LNCaP clone FGC (cell line): ENCODE data around the gene USP36.

Experiments
- DNase-seq: peaks from one replicate; pipeline ENCODE4 v3.0.0-alpha.2; 2011; ENCODE audit warnings: low read depth
- H3K4me3 ChIP-seq: 2 replicates; pipeline ENCODE4 v1.5.1; 2011; ENCODE audit warnings: mild to moderate bottlenecking, low read depth, low read length, control low read depth
- TF ChIP-seq, protein P1 (sequence below): IDR thresholded peaks from 2 replicates; pipeline ENCODE4 v1.5.1; 2012; ENCODE audit warnings: mild to moderate bottlenecking; ENCODE audit not compliant: control insufficient read depth, insufficient read depth; ENCODE audit errors: extremely low read depth

Gene USP36

DNA sequence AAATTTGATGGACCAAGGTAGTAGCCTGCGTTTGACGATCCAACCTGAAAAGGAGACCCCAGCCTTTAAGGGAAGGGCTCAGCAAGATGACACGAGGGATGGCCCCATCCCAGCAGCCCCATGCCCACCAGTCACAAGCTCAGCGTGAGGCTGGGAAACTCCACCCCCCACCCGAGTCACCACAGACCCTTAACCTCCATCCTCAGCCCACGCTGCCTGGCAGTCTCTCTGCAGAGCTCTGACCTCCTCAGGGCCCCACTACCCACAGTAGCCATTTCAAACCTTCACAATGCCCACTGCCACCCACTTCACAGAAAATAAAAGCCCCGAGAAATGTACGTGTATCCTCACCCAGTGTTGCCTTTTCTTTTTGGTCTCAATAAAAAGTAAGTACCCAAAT lies 18.7 kb downstream of the USP36 start:
- no peak for DNase-seq
- H3K4me3 ChIP-seq: no peak overlapping the region
- TF ChIP-seq, protein P1, sequence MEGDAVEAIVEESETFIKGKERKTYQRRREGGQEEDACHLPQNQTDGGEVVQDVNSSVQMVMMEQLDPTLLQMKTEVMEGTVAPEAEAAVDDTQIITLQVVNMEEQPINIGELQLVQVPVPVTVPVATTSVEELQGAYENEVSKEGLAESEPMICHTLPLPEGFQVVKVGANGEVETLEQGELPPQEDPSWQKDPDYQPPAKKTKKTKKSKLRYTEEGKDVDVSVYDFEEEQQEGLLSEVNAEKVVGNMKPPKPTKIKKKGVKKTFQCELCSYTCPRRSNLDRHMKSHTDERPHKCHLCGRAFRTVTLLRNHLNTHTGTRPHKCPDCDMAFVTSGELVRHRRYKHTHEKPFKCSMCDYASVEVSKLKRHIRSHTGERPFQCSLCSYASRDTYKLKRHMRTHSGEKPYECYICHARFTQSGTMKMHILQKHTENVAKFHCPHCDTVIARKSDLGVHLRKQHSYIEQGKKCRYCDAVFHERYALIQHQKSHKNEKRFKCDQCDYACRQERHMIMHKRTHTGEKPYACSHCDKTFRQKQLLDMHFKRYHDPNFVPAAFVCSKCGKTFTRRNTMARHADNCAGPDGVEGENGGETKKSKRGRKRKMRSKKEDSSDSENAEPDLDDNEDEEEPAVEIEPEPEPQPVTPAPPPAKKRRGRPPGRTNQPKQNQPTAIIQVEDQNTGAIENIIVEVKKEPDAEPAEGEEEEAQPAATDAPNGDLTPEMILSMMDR: no peak

DNA sequence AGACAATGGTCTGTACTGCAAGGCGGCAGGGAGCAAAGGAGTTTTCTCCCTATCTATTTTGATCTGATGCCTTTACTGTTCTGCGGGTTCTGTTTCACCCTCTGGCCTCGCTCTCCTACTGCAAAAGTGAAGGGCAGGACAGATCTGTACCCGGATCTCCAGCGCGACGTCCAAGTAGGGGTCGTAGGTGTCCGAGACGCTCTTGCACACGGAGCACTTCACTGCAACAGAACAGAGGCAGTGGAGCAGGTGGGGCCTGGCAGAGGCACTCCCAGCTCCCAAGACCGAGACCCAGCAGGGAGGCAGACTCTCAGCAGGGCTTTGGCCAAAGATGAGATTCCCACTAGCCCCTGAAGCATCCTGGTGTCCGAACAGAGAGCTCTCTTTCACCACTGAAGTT lies 19.8 kb downstream of the USP36 start:
- no peak overlapping the region for H3K4me3 ChIP-seq
- TF ChIP-seq, protein P1: no peak
- DNase-seq: no peak

DNA sequence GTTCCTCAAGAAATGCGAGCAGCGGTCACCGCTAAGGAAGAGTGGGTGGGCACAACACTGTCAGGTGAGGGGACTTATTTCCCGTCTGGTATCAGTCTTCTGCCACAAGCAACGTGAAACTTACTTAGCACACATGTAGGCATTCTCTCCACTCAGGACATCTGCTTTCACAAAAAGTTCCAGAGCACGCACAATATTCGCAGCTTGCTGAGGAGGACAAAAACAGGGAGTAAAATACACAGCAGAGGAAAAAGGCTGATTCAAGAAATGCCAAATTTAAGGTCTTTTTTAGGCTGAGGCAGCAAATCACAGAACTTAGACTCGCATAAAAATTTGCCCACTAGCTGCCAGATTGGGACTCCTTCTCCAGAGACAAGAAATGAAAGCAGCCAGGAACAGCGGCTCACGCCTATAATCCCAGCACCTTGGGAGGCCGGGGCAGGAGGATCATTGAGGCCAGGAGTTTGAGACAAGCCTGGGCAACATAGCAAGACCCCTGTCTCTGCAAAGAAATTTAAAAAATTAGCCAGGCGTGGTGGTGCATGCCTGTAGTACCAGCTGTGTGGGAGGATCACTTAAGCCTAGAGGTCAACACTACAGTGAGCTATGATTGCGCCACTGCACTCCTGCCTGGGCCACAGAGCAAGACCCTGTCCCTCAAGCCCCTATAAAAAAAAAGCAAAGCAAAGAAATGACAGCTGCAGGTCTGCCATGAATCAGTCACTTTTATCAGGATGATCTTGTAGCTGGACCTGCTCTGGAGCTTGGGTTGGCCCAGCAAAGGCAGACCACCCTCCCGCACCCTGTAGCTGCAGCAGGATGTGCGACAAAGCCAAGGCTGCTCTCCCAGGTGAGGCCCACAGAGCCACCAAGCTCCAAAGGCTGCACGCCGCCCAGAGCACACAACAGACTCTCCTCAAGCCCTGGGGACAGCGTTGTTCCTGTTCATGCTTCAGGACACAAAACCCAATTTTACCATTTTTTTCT lies 20.5 kb downstream of the USP36 start:
- no peak overlapping the region for H3K4me3 ChIP-seq
- DNase-seq: no peak
- TF ChIP-seq, protein P1: no peak

DNA sequence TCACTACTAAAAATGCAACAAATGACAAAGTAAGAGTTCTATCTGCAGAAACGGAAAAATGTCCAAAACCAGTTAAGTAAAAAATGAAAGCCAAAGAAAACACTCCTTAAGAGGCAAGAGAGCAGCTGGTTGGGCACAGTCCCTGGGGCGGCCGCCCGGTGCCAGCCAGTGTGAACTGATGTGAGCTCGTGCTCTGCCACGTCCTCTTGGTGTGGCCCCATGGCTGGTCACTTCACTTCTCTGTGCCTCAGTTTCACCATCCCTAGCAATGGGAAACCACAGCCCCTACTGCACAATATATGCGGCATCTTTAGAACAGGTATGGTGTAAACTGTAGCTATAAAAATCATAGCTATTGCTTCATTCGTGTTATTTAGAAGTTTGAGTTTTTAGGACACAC lies 21.2 kb downstream of the USP36 start:
- DNase-seq: no peak
- H3K4me3 ChIP-seq: no peak overlapping the region
- TF ChIP-seq, protein P1: no peak

DNA sequence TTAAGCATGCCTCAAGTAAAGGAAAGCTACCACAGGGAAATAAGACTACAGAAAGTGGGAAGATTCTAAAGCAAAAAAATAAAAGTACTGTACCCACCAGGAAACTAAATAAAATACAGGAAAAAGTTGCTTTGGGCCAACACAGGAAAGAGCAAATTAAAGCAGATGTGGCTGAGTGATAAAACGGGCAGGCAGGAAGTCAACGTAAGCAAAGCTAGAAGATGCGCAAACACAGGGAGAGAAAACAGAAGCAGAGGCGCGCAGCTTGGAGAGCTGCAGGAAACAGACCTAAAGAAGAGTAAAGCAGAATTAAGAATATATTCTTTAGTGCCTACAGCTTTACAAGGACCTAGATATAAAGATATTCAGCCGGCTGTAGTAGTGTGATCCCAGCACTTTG lies 21.7 kb downstream of the USP36 start:
- TF ChIP-seq, protein P1: no peak
- DNase-seq: no peak
- no peak overlapping the region for H3K4me3 ChIP-seq

DNA sequence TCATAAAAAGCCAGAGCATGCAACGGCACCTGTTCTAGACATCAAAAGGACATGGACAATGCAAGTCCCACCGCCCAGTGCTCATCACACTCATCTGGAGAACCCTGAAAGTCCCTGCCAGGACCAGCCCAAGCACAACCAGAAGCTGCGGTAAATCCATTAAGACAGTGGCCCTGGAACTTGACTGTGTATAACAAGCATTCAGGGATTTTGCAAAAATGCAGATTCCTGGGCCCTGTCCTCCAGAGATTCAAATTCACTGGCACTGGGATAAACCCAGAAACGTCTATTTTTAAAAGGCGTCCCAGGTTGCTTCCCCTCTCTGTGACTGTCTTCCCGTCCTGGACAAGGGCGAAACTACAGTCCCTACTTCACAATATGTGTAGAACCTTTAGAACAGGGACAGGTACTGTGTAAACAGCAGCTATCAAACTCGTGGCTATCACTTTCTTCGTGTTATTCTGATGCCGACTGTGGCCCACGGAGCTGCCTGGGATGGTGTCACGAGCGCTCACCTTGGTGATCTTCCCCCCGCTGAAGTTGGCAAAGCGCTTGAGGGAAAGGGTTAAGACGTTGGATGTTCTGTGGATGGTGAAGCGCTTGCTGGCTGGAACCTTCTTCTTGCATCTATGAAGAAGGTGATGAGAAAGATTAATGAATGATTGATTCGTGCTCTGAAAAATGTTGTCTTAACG lies 22.3 kb downstream of the USP36 start:
- no peak for DNase-seq
- TF ChIP-seq, protein P1: no peak
- H3K4me3 ChIP-seq: no peak overlapping the region

DNA sequence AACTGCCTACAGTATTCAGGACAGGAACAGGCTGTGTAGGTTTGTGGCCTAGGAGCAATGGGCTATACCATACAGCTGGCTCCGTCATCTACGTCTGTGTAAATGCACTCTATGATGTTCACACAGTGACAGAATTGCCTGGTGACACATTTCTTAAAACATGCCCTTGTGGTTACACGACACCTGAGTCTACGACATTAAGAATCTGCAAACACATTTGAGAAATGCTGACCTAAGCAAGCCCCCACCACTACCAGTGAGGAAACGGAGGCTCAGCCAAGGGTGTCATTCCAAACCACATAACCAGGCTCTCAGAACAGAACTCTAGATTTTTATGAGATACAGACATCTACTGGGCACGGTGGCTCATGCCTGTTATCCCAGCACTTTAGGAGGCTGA lies 23.5 kb downstream of the USP36 start:
- H3K4me3 ChIP-seq: no peak overlapping the region
- no peak for DNase-seq
- TF ChIP-seq, protein P1: no peak
